ENCODE results near the gene CENPQ. TPM values are rescaled to one million over a fixed set of nuclear protein-coding genes. Genes with fewer than 3 reads are reported as not detected.

CENPQ gene
- total RNA-seq, 1 experiment from 2014 or later, result 11.7 TPM

- no TSS peak for BruUV-seq (replicated peaks)
Measured at GRCh38 chr6:49524541-49524940, 61.4 kb downstream of the CENPQ start.

GRCh38 chr6:49526598-49526997 lies 63.4 kb downstream of the CENPQ start:
- POLR2A ChIA-PET (ENCODE audit: low non-redundant PET), result no interaction called here
- CTCF ChIA-PET, result no interaction called here
- Histone ChIP-seq H3K27me3 (replicated peaks; ENCODE audit: insufficient read depth, low read depth, low read length, poor library complexity) (no peaks in the 10 kb centered on the region), H3K4me1 (ENCODE audit: insufficient read depth, low read length, poor library complexity, severe bottlenecking) (no peaks in the 10 kb centered on the region), H3K27ac (ENCODE audit: low read depth, low read length, poor library complexity, severe bottlenecking) (no peak overlapping the region), H3K36me3 (ENCODE audit: insufficient read depth, low read length, poor library complexity, severe bottlenecking) (no peaks in the 10 kb centered on the region), H3K4me3 (ENCODE audit: low read depth, low read length, poor library complexity, severe bottlenecking) (no peak overlapping the region), H3K9me3 (ENCODE audit: low read depth, low read length, poor library complexity, severe bottlenecking) (no peaks in the 10 kb centered on the region)
- no peak for DNase-seq (ENCODE audit: low spot score)
- intact Hi-C loops (cut with micrococcal nuclease; ENCODE audit: unreplicated experiment), result no loop called here
- BruUV-seq (replicated peaks), result no TSS peak
- TF ChIP-seq EZH2 (IDR thresholded peaks at IDR 0.05; ENCODE audit: borderline replicate concordance, low read depth, low read length, poor library complexity, severe bottlenecking) (no peak), CTCF (conservative IDR thresholded peaks at IDR 0.05; ENCODE audit: low read depth, low read length) (no peak)

More at GRCh38 chr6:49524541-49524940, 61.4 kb downstream of the CENPQ start:
- Histone ChIP-seq H3K27ac (ENCODE audit: low read depth, low read length, poor library complexity, severe bottlenecking) (no peak overlapping the region), H3K9me3 (ENCODE audit: low read depth, low read length, poor library complexity, severe bottlenecking) (no peaks in the 10 kb centered on the region), H3K27me3 (replicated peaks; ENCODE audit: insufficient read depth, low read depth, low read length, poor library complexity) (no peaks in the 10 kb centered on the region), H3K4me1 (ENCODE audit: insufficient read depth, low read length, poor library complexity, severe bottlenecking) (no peaks in the 10 kb centered on the region), H3K4me3 (ENCODE audit: low read depth, low read length, poor library complexity, severe bottlenecking) (no peak overlapping the region), H3K36me3 (ENCODE audit: insufficient read depth, low read length, poor library complexity, severe bottlenecking) (no peaks in the 10 kb centered on the region)
- intact Hi-C loops (cut with micrococcal nuclease; ENCODE audit: unreplicated experiment), result no loop called here
- DNase-seq (ENCODE audit: low spot score), result no peak
- TF ChIP-seq EZH2 (IDR thresholded peaks at IDR 0.05; ENCODE audit: borderline replicate concordance, low read depth, low read length, poor library complexity, severe bottlenecking), result no peak
- no peak for TF ChIP-seq CTCF (conservative IDR thresholded peaks at IDR 0.05; ENCODE audit: low read depth, low read length)
- CTCF ChIA-PET, result no interaction called here
- POLR2A ChIA-PET (ENCODE audit: low non-redundant PET), result no interaction called here

GRCh38 chr6:49527320-49527719 lies 64.2 kb downstream of the CENPQ start:
- H3K27me3 ChIP-seq (replicated peaks; ENCODE audit: insufficient read depth, low read depth, low read length, poor library complexity), result no peaks in the 10 kb centered on the region
- H3K36me3 ChIP-seq (ENCODE audit: insufficient read depth, low read length, poor library complexity, severe bottlenecking), result no peaks in the 10 kb centered on the region
- TF ChIP-seq CTCF (conservative IDR thresholded peaks at IDR 0.05; ENCODE audit: low read depth, low read length) (no peak), EZH2 (IDR thresholded peaks at IDR 0.05; ENCODE audit: borderline replicate concordance, low read depth, low read length, poor library complexity, severe bottlenecking) (no peak)
- CTCF ChIA-PET, result no interaction called here
- no peak overlapping the region for H3K27ac ChIP-seq (ENCODE audit: low read depth, low read length, poor library complexity, severe bottlenecking)
- H3K9me3 ChIP-seq (ENCODE audit: low read depth, low read length, poor library complexity, severe bottlenecking), result no peaks in the 10 kb centered on the region
- no peak for DNase-seq (ENCODE audit: low spot score)
- intact Hi-C loops (cut with micrococcal nuclease; ENCODE audit: unreplicated experiment), result no loop called here
- no TSS peak for BruUV-seq (replicated peaks)
- no peak overlapping the region for H3K4me3 ChIP-seq (ENCODE audit: low read depth, low read length, poor library complexity, severe bottlenecking)
- peaks cover 1% of the 10 kb centered on the region for H3K4me1 ChIP-seq (ENCODE audit: insufficient read depth, low read length, poor library complexity, severe bottlenecking)
- POLR2A ChIA-PET (ENCODE audit: low non-redundant PET), result no interaction called here

Measured in A673 (cell line).